ENCODE measurements around the gene RTEL1.

Gene RTEL1

DNA sequence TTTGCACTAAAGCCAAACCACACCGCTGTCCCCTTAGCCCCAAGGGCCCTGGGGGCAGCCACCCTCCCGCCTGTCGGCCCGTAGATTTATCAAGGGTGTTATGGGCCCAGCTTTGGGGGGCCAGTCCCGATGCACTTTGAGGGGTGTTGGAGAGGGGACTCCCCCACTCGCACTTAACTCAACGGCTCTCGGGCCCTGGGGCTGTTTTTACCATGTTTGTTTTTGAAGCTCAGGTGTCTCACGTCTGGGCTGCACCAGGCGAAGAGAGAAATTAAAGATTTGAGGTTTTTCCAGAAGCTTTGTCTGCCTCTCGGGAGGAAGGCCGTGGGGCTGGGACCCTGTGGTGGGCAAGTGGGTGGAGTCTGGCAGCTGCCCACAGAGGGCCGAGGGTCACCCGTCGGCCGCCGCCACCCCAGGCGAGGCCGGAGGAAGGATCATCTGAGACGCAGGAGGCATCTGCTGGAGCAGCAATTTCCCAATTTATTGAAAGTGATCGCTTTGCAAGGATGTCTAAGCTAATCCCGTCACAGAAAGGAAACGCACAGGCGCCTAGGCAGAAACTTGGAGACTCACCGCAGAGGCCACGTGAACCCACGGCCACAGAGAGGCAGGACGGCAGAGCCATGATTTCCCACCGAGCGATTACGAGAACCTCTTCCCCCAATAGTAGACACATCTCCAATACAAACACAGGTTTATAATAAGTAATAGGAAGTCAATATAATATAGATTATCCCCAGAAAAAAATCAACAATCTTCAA is 85.3 kb downstream of the RTEL1 start:
- Histone ChIP-seq H3K9me3 (ENCODE audit: control insufficient read depth, low read length) (no peaks in the 10 kb centered on the region), H3K9ac (no peak overlapping the region), H3K4me3 (ENCODE audit: low read depth, low read length) (no peak overlapping the region), H3K27me3 (ENCODE audit: control insufficient read depth, insufficient read depth, low read length) (no peaks in the 10 kb centered on the region), H3K79me2 (no peaks in the 10 kb centered on the region), H3K4me2 (ENCODE audit: low read length) (no peak overlapping the region), H3K4me1 (peaks cover 10% of the 10 kb centered on the region), H3K36me3 (ENCODE audit: control insufficient read depth, insufficient read depth, low read length) (no peaks in the 10 kb centered on the region), H2AFZ (no peak overlapping the region), H3K27ac (no peak overlapping the region)
- TF ChIP-seq, protein P1, sequence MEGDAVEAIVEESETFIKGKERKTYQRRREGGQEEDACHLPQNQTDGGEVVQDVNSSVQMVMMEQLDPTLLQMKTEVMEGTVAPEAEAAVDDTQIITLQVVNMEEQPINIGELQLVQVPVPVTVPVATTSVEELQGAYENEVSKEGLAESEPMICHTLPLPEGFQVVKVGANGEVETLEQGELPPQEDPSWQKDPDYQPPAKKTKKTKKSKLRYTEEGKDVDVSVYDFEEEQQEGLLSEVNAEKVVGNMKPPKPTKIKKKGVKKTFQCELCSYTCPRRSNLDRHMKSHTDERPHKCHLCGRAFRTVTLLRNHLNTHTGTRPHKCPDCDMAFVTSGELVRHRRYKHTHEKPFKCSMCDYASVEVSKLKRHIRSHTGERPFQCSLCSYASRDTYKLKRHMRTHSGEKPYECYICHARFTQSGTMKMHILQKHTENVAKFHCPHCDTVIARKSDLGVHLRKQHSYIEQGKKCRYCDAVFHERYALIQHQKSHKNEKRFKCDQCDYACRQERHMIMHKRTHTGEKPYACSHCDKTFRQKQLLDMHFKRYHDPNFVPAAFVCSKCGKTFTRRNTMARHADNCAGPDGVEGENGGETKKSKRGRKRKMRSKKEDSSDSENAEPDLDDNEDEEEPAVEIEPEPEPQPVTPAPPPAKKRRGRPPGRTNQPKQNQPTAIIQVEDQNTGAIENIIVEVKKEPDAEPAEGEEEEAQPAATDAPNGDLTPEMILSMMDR (IDR thresholded peaks at IDR 0.05) = no peak

- Histone ChIP-seq H3K4me2 (ENCODE audit: low read length) (no peak overlapping the region), H3K9ac (no peak overlapping the region), H2AFZ (no peak overlapping the region), H3K27me3 (ENCODE audit: control insufficient read depth, insufficient read depth, low read length) (no peaks in the 10 kb centered on the region), H3K79me2 (no peaks in the 10 kb centered on the region), H3K27ac (no peak overlapping the region), H3K4me1 (peaks cover 10% of the 10 kb centered on the region), H3K36me3 (ENCODE audit: control insufficient read depth, insufficient read depth, low read length) (no peaks in the 10 kb centered on the region), H3K4me3 (ENCODE audit: low read depth, low read length) (no peak overlapping the region), H3K9me3 (ENCODE audit: control insufficient read depth, low read length) (no peaks in the 10 kb centered on the region)
- TF ChIP-seq, protein P1 (IDR thresholded peaks at IDR 0.05) = no peak
These were observed 86.0 kb downstream of the RTEL1 start for GRCh38 chr20:63744158-63744557.

DNA sequence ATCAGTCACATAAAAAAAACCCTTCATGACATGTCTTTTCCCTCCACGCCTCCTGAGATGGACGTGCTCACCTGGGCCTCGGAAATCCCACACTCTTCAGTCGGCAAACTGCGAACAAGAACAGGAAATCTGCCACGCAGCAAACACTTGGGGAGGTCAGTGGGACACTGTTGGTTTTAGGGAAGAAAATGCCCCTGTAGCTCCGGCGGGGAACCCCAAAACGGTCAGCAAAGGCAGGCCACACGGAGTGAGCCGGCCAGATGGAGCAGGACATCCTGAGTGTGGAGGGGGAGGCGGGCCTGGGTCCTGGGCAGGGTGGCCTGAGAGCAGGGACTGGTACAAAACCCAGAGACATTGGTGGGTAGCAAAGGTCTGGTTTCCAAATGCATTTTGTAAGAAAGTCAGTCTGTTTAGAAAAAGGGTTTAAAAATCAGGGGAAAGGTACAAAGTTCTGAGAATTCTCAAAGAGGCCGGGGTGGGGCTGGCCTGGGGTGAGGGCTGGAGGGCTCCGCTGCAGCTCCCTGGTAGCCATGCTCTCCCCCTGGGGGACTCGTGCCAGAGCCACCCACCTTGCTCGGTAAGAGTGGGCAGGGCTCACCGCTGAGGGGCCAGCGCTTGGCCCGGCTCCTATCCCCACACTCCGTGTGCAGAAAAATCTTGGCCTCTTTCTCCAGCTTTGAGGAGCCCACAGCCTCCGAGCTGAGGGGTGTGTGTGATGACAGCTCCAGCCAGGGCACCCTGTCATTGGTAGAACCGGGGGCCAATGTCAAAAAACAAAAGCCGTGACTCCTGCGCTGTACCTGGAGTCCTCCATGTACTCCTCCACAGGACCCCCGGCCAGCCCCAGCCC is 86.7 kb downstream of the RTEL1 start:
- no peak overlapping the region for H3K9ac ChIP-seq
- no peak overlapping the region for H3K4me3 ChIP-seq (ENCODE audit: low read depth, low read length)
- no peak overlapping the region for H2AFZ ChIP-seq
- TF ChIP-seq, protein P1 (IDR thresholded peaks at IDR 0.05) = no peak
- H3K27ac ChIP-seq = no peak overlapping the region
- H3K4me1 ChIP-seq = peaks cover 10% of the 10 kb centered on the region
- no peaks in the 10 kb centered on the region for H3K27me3 ChIP-seq (ENCODE audit: control insufficient read depth, insufficient read depth, low read length)
- no peaks in the 10 kb centered on the region for H3K79me2 ChIP-seq
- H3K9me3 ChIP-seq (ENCODE audit: control insufficient read depth, low read length) = no peaks in the 10 kb centered on the region
- no peaks in the 10 kb centered on the region for H3K36me3 ChIP-seq (ENCODE audit: control insufficient read depth, insufficient read depth, low read length)
- H3K4me2 ChIP-seq (ENCODE audit: low read length) = no peak overlapping the region

- H2AFZ ChIP-seq = no peak overlapping the region
- TF ChIP-seq, protein P1 (IDR thresholded peaks at IDR 0.05) = no peak
- H3K4me2 ChIP-seq (ENCODE audit: low read length) = no peak overlapping the region
- H3K27ac ChIP-seq = no peak overlapping the region
- no peaks in the 10 kb centered on the region for H3K27me3 ChIP-seq (ENCODE audit: control insufficient read depth, insufficient read depth, low read length)
- H3K9ac ChIP-seq = no peak overlapping the region
- H3K36me3 ChIP-seq (ENCODE audit: control insufficient read depth, insufficient read depth, low read length) = no peaks in the 10 kb centered on the region
- H3K9me3 ChIP-seq (ENCODE audit: control insufficient read depth, low read length) = no peaks in the 10 kb centered on the region
- no peaks in the 10 kb centered on the region for H3K79me2 ChIP-seq
- H3K4me1 ChIP-seq = peaks cover 10% of the 10 kb centered on the region
- H3K4me3 ChIP-seq (ENCODE audit: low read depth, low read length) = no peak overlapping the region
These were observed 87.3 kb downstream of the RTEL1 start for GRCh38 chr20:63745424-63745805.
